Measurements from ENCODE around the gene ATAD1.
"Not testable (repeated sequence)": the region's sequence is repeated elsewhere in the genome, so short reads cannot be mapped to it uniquely, and the experiment has no call there.

Gene ATAD1

GRCh38 chr10:87864496-87865059, 46.6 kb upstream of the ATAD1 start:
- Histone ChIP-seq H3K4me3 (ENCODE audit: low read depth, low read length) (peak overlapping the region; percentile 87), H3K27ac (ENCODE audit: low read depth, low read length) (peak overlapping the region; percentile 100), H2BK12ac (ENCODE audit: low read length) (no peak overlapping the region), H3K79me1 (ENCODE audit: low read length) (peaks cover 25% of the 10 kb centered on the region), H2BK120ac (ENCODE audit: insufficient read depth, low read length, poor library complexity) (no peak overlapping the region), H3K36me3 (ENCODE audit: control insufficient read depth in 1 of 2, insufficient read depth in 2 of 2, low read length in 2 of 2) (no peaks in the 10 kb centered on the region), H3K18ac (ENCODE audit: low read length) (peak overlapping the region; percentile 61), H4K12ac (ENCODE audit: low read depth, low read length) (no peak overlapping the region), H3K9me3 (ENCODE audit: insufficient read depth, low read depth, low read length) (no peaks in the 10 kb centered on the region), H3K4ac (ENCODE audit: low read depth, low read length) (peak overlapping the region; percentile 81), H4K8ac (ENCODE audit: low read depth, low read length) (no peak overlapping the region), H3K14ac (ENCODE audit: low read length) (peak overlapping the region; percentile 42), H4K91ac (ENCODE audit: low read depth, low read length) (no peak overlapping the region), H2BK5ac (ENCODE audit: low read depth, low read length, poor library complexity) (no peak overlapping the region), H3K4me1 (ENCODE audit: control insufficient read depth in 1 of 2, insufficient read depth in 2 of 2, low read length in 2 of 2) (no peaks in the 10 kb centered on the region), H3K79me2 (ENCODE audit: control insufficient read depth, insufficient read depth, low read length, poor library complexity) (peaks cover 22% of the 10 kb centered on the region), H3K23ac (ENCODE audit: low read length) (no peak overlapping the region), H3K9ac (ENCODE audit: low read length) (peak overlapping the region; percentile 89), H2AK5ac (ENCODE audit: low read length) (no peak overlapping the region), H3K4me2 (ENCODE audit: low read length) (peak overlapping the region; percentile 93), H2AFZ (ENCODE audit: insufficient read depth, low read length, poor library complexity) (no peak overlapping the region), H3K27me3 (ENCODE audit: insufficient read depth, low read length) (no peaks in the 10 kb centered on the region)
- peak in 1 of 2 donors; percentile 6 for DNase-seq
- no CpG with 5 or more reads among the region's 16 CpGs for WGBS (ENCODE audit: extremely low coverage, insufficient coverage, insufficient read length)

- Histone ChIP-seq H3K9ac (ENCODE audit: low read length) (peak overlapping the region; percentile 94), H3K18ac (ENCODE audit: low read length) (peak overlapping the region; percentile 91), H2BK5ac (ENCODE audit: low read depth, low read length, poor library complexity) (peak overlapping the region; percentile 97), H3K4ac (ENCODE audit: low read depth, low read length) (peak overlapping the region; percentile 92), H4K12ac (ENCODE audit: low read depth, low read length) (peak overlapping the region; percentile 68), H4K91ac (ENCODE audit: low read depth, low read length) (peak overlapping the region; percentile 96), H3K14ac (ENCODE audit: low read length) (peak overlapping the region; percentile 95), H2AK5ac (ENCODE audit: low read length) (peak overlapping the region; percentile 56), H3K79me1 (ENCODE audit: low read length) (peaks cover 25% of the 10 kb centered on the region), H3K4me2 (ENCODE audit: low read length) (peak overlapping the region; percentile 93), H2AFZ (ENCODE audit: insufficient read depth, low read length, poor library complexity) (peak overlapping the region; percentile 81), H4K8ac (ENCODE audit: low read depth, low read length) (peak overlapping the region; percentile 88), H2BK120ac (ENCODE audit: insufficient read depth, low read length, poor library complexity) (peak overlapping the region; percentile 85), H3K27ac (ENCODE audit: low read depth, low read length) (peak overlapping the region; percentile 100), H3K79me2 (ENCODE audit: control insufficient read depth, insufficient read depth, low read length, poor library complexity) (peaks cover 19% of the 10 kb centered on the region), H3K4me3 (ENCODE audit: low read depth, low read length) (peak overlapping the region; percentile 87)
- peak; percentile 24 to 47 for DNase-seq
- no CpG with 5 or more reads among the region's 47 CpGs for WGBS (ENCODE audit: extremely low coverage, insufficient coverage, insufficient read length)
- not testable (repeated sequence) for H3K4me1 ChIP-seq (ENCODE audit: control insufficient read depth in 1 of 2, insufficient read depth in 2 of 2, low read length in 2 of 2); H3K27me3 ChIP-seq (ENCODE audit: insufficient read depth, low read length); H3K36me3 ChIP-seq (ENCODE audit: control insufficient read depth in 1 of 2, insufficient read depth in 2 of 2, low read length in 2 of 2); H3K23ac ChIP-seq (ENCODE audit: low read length); H2BK12ac ChIP-seq (ENCODE audit: low read length); H3K9me3 ChIP-seq (ENCODE audit: insufficient read depth, low read depth, low read length)
Observed at GRCh38 chr10:87863951-87864495, 46.0 kb upstream of the ATAD1 start.

- Histone ChIP-seq H3K4me1 (ENCODE audit: control insufficient read depth in 1 of 2, insufficient read depth in 2 of 2, low read length in 2 of 2) (no peaks in the 10 kb centered on the region), H3K79me2 (ENCODE audit: control insufficient read depth, insufficient read depth, low read length, poor library complexity) (peaks cover 19% of the 10 kb centered on the region), H3K14ac (ENCODE audit: low read length) (peak within 1 kb of the TSS; percentile 95), H2AK5ac (ENCODE audit: low read length) (peak within 1 kb of the TSS; percentile 56), H3K4me3 (ENCODE audit: low read depth, low read length) (peak within 1 kb of the TSS; percentile 87), H3K27ac (ENCODE audit: low read depth, low read length) (peak within 1 kb of the TSS; percentile 100), H2BK5ac (ENCODE audit: low read depth, low read length, poor library complexity) (peak within 1 kb of the TSS; percentile 97), H3K27me3 (ENCODE audit: insufficient read depth, low read length) (no peaks in the 10 kb centered on the region), H3K9ac (ENCODE audit: low read length) (peak within 1 kb of the TSS; percentile 94), H3K4ac (ENCODE audit: low read depth, low read length) (peak within 1 kb of the TSS; percentile 92), H2BK120ac (ENCODE audit: insufficient read depth, low read length, poor library complexity) (peak within 1 kb of the TSS; percentile 85), H3K23ac (ENCODE audit: low read length) (no peak within 1 kb of the TSS), H3K9me3 (ENCODE audit: insufficient read depth, low read depth, low read length) (no peaks in the 10 kb centered on the region), H4K91ac (ENCODE audit: low read depth, low read length) (peak within 1 kb of the TSS; percentile 96), H2AFZ (ENCODE audit: insufficient read depth, low read length, poor library complexity) (peak within 1 kb of the TSS; percentile 81), H3K79me1 (ENCODE audit: low read length) (peaks cover 25% of the 10 kb centered on the region), H4K12ac (ENCODE audit: low read depth, low read length) (peak within 1 kb of the TSS; percentile 68), H3K18ac (ENCODE audit: low read length) (peak within 1 kb of the TSS; percentile 91), H4K8ac (ENCODE audit: low read depth, low read length) (peak within 1 kb of the TSS; percentile 88), H3K36me3 (ENCODE audit: control insufficient read depth in 1 of 2, insufficient read depth in 2 of 2, low read length in 2 of 2) (no peaks in the 10 kb centered on the region), H3K4me2 (ENCODE audit: low read length) (peak within 1 kb of the TSS; percentile 93), H2BK12ac (ENCODE audit: low read length) (peak within 1 kb of the TSS; percentile 16)
- DNase-seq: peak; percentile 87 to 92
- WGBS (ENCODE audit: extremely low coverage, insufficient coverage, insufficient read length): no CpG with 5 or more reads among the region's 89 CpGs
Observed at GRCh38 chr10:87863053-87863943, 45.3 kb upstream of the ATAD1 start, which contains the start of the genes KLLN and PTEN. TSS of gene KLLN (minus strand) at chr10:87863533. CDS start at chr10:87862487, 1,046 bp downstream. TSS of gene PTEN (plus strand) at chr10:87863625. CDS start at chr10:87864470, 845 bp downstream.

- peaks cover 19% of the 10 kb centered on the region for H3K79me2 ChIP-seq (ENCODE audit: control insufficient read depth, insufficient read depth, low read length, poor library complexity)
- H3K27me3 ChIP-seq (ENCODE audit: insufficient read depth, low read length): no peaks in the 10 kb centered on the region
- no peaks in the 10 kb centered on the region for H3K36me3 ChIP-seq (ENCODE audit: control insufficient read depth in 1 of 2, insufficient read depth in 2 of 2, low read length in 2 of 2)
- H3K9ac ChIP-seq (ENCODE audit: low read length): peak overlapping the region; percentile 79
- H2BK12ac ChIP-seq (ENCODE audit: low read length): peak overlapping the region; percentile 16
- H4K8ac ChIP-seq (ENCODE audit: low read depth, low read length): peak overlapping the region; percentile 40
- H3K4ac ChIP-seq (ENCODE audit: low read depth, low read length): peak overlapping the region; percentile 51
- H2AFZ ChIP-seq (ENCODE audit: insufficient read depth, low read length, poor library complexity): peak overlapping the region; percentile 61
- no peaks in the 10 kb centered on the region for H3K4me1 ChIP-seq (ENCODE audit: control insufficient read depth in 1 of 2, insufficient read depth in 2 of 2, low read length in 2 of 2)
- peak overlapping the region; percentile 100 for H3K27ac ChIP-seq (ENCODE audit: low read depth, low read length)
- H3K4me2 ChIP-seq (ENCODE audit: low read length): peak overlapping the region; percentile 90
- H3K79me1 ChIP-seq (ENCODE audit: low read length): peaks cover 25% of the 10 kb centered on the region
- peak overlapping the region; percentile 96 for H4K91ac ChIP-seq (ENCODE audit: low read depth, low read length)
- WGBS (ENCODE audit: extremely low coverage, insufficient coverage, insufficient read length): no CpG with 5 or more reads among the region's 21 CpGs
- H3K9me3 ChIP-seq (ENCODE audit: insufficient read depth, low read depth, low read length): no peaks in the 10 kb centered on the region
- H3K14ac ChIP-seq (ENCODE audit: low read length): peak overlapping the region; percentile 85
- no peak overlapping the region for H3K23ac ChIP-seq (ENCODE audit: low read length)
- H3K18ac ChIP-seq (ENCODE audit: low read length): peak overlapping the region; percentile 32
- peak overlapping the region; percentile 77 for H3K4me3 ChIP-seq (ENCODE audit: low read depth, low read length)
- DNase-seq: no peak
- H2BK120ac ChIP-seq (ENCODE audit: insufficient read depth, low read length, poor library complexity): peak overlapping the region; percentile 33
- H2AK5ac ChIP-seq (ENCODE audit: low read length): no peak overlapping the region
- H2BK5ac ChIP-seq (ENCODE audit: low read depth, low read length, poor library complexity): peak overlapping the region; percentile 28
- peak overlapping the region; percentile 45 for H4K12ac ChIP-seq (ENCODE audit: low read depth, low read length)
Observed at GRCh38 chr10:87862679-87863052, 44.6 kb upstream of the ATAD1 start.
